HL-60 (cell line): Measurements from ENCODE around the gene PRDM16.

Experiments used
- DNase-seq, 2 experiments: peaks; one replicate each; pipeline ENCODE4 v3.0.0-alpha.2; 2010 to 2020; ENCODE audit warnings: low read depth in 1 of 2, low spot score in 1 of 2
- H3K27ac ChIP-seq: fragments of 250-450 bp; sonication (Bioruptor Pico); replicated peaks from 2 replicates; pipeline ENCODE4 v1.5.1; 2020; ENCODE audit warnings: mild to moderate bottlenecking, moderate library complexity
- H3K27me3 ChIP-seq: fragments of 250-450 bp; sonication (Bioruptor Pico); 2 replicates; pipeline ENCODE4 v1.5.1; 2021; ENCODE audit warnings: mild to moderate bottlenecking, moderate library complexity; ENCODE audit not compliant: insufficient read depth, poor library complexity, severe bottlenecking
- H3K4me3 ChIP-seq: replicated peaks from 2 replicates; pipeline ENCODE4 v1.5.1; 2011; ENCODE audit warnings: mild to moderate bottlenecking, control low read depth, low read length; ENCODE audit not compliant: insufficient read depth
- CTCF ChIP-seq: IDR thresholded peaks from one replicate; pipeline ENCODE4 v1.5.1; 2011; ENCODE audit warnings: low read length, control low read depth, inconsistent platforms; ENCODE audit not compliant: insufficient read depth
- GABPA ChIP-seq: IDR thresholded peaks from 2 replicates; pipeline ENCODE4 v1.6.1; 2012; ENCODE audit warnings: low read depth
- POLR2AphosphoS5 ChIP-seq: IDR thresholded peaks from 2 replicates; pipeline ENCODE4 v1.6.1; 2012; ENCODE audit warnings: low read depth
- REST ChIP-seq: IDR thresholded peaks from 2 replicates; pipeline ENCODE4 v1.6.1; 2012; ENCODE audit warnings: low read depth; ENCODE audit not compliant: insufficient replicate concordance
- SPI1 ChIP-seq: IDR thresholded peaks from 2 replicates; pipeline ENCODE4 v1.6.1; 2012; ENCODE audit warnings: low read depth, mild to moderate bottlenecking, borderline replicate concordance

PRDM16 gene

GRCh38 chr1:3031401-3032221 is 37.4 kb upstream of the PRDM16 start:
- H3K27ac ChIP-seq = no peak overlapping the region
- H3K4me3 ChIP-seq = no peak overlapping the region
- H3K27me3 ChIP-seq = no peaks in the 10 kb centered on the region
- no peak for DNase-seq
- no peak for TF ChIP-seq CTCF

GRCh38 chr1:3032371-3033039 is 36.5 kb upstream of the PRDM16 start:
- H3K27ac ChIP-seq = no peak overlapping the region
- TF ChIP-seq GABPA (no peak), CTCF (no peak), REST (no peak), SPI1 (no peak), POLR2AphosphoS5 (no peak)
- no peak overlapping the region for H3K4me3 ChIP-seq
- DNase-seq = no peak
- no peaks in the 10 kb centered on the region for H3K27me3 ChIP-seq

- TF ChIP-seq POLR2AphosphoS5 (no peak), REST (no peak), SPI1 (no peak), GABPA (no peak), CTCF (no peak)
- H3K27ac ChIP-seq = no peak overlapping the region
- DNase-seq = no peak
- no peak overlapping the region for H3K4me3 ChIP-seq
- H3K27me3 ChIP-seq = no peaks in the 10 kb centered on the region
Measured at GRCh38 chr1:3033040-3033789, 35.8 kb upstream of the PRDM16 start.
